ENCODE measurements around the gene PGF.

DNA sequence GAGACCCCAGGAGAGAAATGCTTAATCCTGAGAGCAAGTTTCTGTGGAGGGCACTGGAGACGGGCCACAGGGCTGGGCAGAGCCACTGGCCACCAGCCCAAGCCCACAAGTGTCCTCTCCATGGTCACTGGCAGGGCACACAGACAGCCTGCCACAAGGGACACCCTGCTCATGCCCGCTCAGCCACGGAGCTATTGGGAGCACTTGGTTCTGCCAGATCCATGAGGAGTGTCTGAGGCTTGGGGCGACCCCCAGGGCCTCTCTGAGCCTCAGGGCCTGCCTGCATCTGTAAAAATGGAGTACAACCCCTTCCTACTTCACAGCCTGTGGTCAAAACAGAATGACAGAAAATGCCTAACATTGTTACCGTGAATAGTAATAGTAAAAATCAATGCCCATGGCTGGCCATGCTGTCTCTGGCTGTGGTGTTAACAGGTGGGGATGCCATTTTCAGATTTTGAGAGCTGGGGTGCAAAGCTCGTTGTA lies 3.2 kb downstream of the PGF start:
- TF ChIP-seq, protein P1, sequence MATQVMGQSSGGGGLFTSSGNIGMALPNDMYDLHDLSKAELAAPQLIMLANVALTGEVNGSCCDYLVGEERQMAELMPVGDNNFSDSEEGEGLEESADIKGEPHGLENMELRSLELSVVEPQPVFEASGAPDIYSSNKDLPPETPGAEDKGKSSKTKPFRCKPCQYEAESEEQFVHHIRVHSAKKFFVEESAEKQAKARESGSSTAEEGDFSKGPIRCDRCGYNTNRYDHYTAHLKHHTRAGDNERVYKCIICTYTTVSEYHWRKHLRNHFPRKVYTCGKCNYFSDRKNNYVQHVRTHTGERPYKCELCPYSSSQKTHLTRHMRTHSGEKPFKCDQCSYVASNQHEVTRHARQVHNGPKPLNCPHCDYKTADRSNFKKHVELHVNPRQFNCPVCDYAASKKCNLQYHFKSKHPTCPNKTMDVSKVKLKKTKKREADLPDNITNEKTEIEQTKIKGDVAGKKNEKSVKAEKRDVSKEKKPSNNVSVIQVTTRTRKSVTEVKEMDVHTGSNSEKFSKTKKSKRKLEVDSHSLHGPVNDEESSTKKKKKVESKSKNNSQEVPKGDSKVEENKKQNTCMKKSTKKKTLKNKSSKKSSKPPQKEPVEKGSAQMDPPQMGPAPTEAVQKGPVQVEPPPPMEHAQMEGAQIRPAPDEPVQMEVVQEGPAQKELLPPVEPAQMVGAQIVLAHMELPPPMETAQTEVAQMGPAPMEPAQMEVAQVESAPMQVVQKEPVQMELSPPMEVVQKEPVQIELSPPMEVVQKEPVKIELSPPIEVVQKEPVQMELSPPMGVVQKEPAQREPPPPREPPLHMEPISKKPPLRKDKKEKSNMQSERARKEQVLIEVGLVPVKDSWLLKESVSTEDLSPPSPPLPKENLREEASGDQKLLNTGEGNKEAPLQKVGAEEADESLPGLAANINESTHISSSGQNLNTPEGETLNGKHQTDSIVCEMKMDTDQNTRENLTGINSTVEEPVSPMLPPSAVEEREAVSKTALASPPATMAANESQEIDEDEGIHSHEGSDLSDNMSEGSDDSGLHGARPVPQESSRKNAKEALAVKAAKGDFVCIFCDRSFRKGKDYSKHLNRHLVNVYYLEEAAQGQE (IDR thresholded peaks at IDR 0.05; ENCODE audit: insufficient replicate concordance, low read depth), result no peak
- TF ChIP-seq, protein P2, sequence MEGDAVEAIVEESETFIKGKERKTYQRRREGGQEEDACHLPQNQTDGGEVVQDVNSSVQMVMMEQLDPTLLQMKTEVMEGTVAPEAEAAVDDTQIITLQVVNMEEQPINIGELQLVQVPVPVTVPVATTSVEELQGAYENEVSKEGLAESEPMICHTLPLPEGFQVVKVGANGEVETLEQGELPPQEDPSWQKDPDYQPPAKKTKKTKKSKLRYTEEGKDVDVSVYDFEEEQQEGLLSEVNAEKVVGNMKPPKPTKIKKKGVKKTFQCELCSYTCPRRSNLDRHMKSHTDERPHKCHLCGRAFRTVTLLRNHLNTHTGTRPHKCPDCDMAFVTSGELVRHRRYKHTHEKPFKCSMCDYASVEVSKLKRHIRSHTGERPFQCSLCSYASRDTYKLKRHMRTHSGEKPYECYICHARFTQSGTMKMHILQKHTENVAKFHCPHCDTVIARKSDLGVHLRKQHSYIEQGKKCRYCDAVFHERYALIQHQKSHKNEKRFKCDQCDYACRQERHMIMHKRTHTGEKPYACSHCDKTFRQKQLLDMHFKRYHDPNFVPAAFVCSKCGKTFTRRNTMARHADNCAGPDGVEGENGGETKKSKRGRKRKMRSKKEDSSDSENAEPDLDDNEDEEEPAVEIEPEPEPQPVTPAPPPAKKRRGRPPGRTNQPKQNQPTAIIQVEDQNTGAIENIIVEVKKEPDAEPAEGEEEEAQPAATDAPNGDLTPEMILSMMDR (IDR thresholded peaks at IDR 0.05; ENCODE audit: insufficient read depth, low read length), result no peak
- no peak for TF ChIP-seq POLR2AphosphoS5 (IDR thresholded peaks at IDR 0.05; ENCODE audit: low read depth)

Measured in HL-60 (cell line).